Endothelial cell (in vitro differentiated cells): ENCODE results near the gene TM4SF20. TPM values are rescaled to one million over a fixed set of nuclear protein-coding genes. Genes with fewer than 3 reads are reported as not detected.

Experiments used
- DNase-seq: peaks from one replicate; pipeline ENCODE4 v3.0.0; 2021; ENCODE audit warnings: low spot score
- H3K27ac Mint-ChIP-seq: one replicate; pipeline ENCODE4 v1.8.0; 2021; ENCODE audit warnings: mixed read lengths, inconsistent platforms; ENCODE audit not compliant: unreplicated experiment
- H3K27me3 Mint-ChIP-seq: one replicate; pipeline ENCODE4 v1.8.0; 2021; ENCODE audit warnings: mild to moderate bottlenecking, moderate library complexity, mixed read lengths, inconsistent platforms; ENCODE audit not compliant: unreplicated experiment
- H3K36me3 Mint-ChIP-seq: one replicate; pipeline ENCODE4 v1.8.0; 2021; ENCODE audit warnings: mild to moderate bottlenecking, low read depth, mixed read lengths, inconsistent platforms; ENCODE audit not compliant: unreplicated experiment
- H3K4me1 Mint-ChIP-seq: one replicate; pipeline ENCODE4 v1.8.0; 2021; ENCODE audit warnings: mild to moderate bottlenecking, mixed read lengths, inconsistent platforms; ENCODE audit not compliant: unreplicated experiment
- H3K4me3 Mint-ChIP-seq: one replicate; pipeline ENCODE4 v1.8.0; 2021; ENCODE audit warnings: mild to moderate bottlenecking, mixed read lengths, inconsistent platforms; ENCODE audit not compliant: unreplicated experiment
- H3K9me3 Mint-ChIP-seq: one replicate; pipeline ENCODE4 v1.8.0; 2021; ENCODE audit warnings: mixed read lengths, inconsistent platforms; ENCODE audit not compliant: unreplicated experiment
- total RNA-seq: library from RNA; stranded (reverse); fragmentation: NEBNext Ultra II Directional; extraction: Animal tissue kit (Norgen Biotek cat#: 25700); gene quantifications from one replicate; pipeline ENCODE4 v1.2.1, GENCODE V29; 2021; ENCODE audit not compliant: unreplicated experiment
- TF ChIP-seq, protein P1 (sequence below): fragments of 200-600 bp; sonication (generic); IDR thresholded peaks from one replicate; pipeline ENCODE4 v1.5.0; 2021; ENCODE audit warnings: antibody characterized with exemption; ENCODE audit not compliant: unreplicated experiment

The TM4SF20 gene
- total RNA-seq, 1 donor from 2014 or later, result not detected

DNA sequence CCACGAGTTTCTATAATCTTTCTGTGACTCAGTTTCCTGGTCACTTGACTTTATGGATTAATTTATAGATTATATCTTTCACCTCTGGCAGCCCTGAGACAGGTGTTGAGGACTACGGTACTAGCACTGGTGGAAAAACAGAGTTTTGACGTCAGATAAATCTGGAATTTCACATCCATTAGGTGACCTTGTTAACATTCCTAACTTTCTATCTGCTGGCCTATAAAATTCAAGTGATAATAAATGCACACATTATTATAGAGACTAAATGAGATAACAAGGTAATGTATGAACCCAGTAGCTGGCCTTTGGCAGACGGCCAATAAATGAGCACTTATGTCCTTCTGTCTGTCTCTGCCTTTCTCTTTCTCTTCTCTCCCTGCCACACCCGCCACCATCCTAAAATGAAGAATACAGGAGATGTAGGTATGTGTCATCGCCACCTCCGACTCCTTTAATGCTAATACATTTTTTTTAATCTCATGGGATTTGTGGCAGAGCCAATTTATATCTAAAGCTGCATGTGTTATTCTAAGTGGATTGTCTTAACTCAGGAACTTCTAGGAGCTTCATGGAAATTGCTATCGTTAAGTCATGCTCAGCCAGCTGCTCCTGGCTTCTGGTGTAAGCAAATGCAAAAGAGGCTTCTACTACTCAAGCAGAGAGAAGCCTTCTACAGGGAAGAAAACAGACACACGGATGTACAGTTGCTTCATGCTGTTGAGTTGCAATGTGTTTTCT lies 2.3 kb downstream of the TM4SF20 start:
- Mint-ChIP-seq H3K9me3 (no peaks in the 10 kb centered on the region), H3K27me3 (no peaks in the 10 kb centered on the region), H3K4me3 (no peak overlapping the region), H3K4me1 (no peaks in the 10 kb centered on the region), H3K36me3 (no peaks in the 10 kb centered on the region), H3K27ac (no peak overlapping the region)
- TF ChIP-seq, protein P1, sequence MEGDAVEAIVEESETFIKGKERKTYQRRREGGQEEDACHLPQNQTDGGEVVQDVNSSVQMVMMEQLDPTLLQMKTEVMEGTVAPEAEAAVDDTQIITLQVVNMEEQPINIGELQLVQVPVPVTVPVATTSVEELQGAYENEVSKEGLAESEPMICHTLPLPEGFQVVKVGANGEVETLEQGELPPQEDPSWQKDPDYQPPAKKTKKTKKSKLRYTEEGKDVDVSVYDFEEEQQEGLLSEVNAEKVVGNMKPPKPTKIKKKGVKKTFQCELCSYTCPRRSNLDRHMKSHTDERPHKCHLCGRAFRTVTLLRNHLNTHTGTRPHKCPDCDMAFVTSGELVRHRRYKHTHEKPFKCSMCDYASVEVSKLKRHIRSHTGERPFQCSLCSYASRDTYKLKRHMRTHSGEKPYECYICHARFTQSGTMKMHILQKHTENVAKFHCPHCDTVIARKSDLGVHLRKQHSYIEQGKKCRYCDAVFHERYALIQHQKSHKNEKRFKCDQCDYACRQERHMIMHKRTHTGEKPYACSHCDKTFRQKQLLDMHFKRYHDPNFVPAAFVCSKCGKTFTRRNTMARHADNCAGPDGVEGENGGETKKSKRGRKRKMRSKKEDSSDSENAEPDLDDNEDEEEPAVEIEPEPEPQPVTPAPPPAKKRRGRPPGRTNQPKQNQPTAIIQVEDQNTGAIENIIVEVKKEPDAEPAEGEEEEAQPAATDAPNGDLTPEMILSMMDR, result no peak
- DNase-seq, result no peak

DNA sequence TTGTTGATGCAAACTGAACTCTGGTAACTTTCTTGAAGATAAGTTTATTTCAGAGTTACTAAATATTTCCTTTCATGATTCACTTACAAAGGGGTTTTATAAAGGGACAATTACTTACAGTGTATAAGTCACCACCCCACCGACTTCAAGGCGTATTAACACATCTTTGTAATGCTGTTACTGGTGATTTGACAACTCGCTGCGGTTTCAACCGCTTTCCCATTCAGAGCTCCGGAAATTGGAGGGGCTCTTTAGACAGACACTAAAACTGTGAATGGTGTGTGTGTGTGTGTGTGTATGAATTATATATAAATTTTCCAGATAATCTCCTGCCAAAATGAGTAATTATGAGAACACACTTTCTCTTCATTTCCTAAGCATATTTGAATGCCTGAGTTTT lies 4.9 kb downstream of the TM4SF20 start:
- H3K27me3 Mint-ChIP-seq, result no peaks in the 10 kb centered on the region
- no peaks in the 10 kb centered on the region for H3K9me3 Mint-ChIP-seq
- DNase-seq, result no peak
- no peaks in the 10 kb centered on the region for H3K4me1 Mint-ChIP-seq
- TF ChIP-seq, protein P1, result no peak
- H3K27ac Mint-ChIP-seq, result no peak overlapping the region
- H3K36me3 Mint-ChIP-seq, result no peaks in the 10 kb centered on the region
- no peak overlapping the region for H3K4me3 Mint-ChIP-seq

- Mint-ChIP-seq H3K4me1 (no peaks in the 10 kb centered on the region), H3K27me3 (no peaks in the 10 kb centered on the region), H3K36me3 (no peaks in the 10 kb centered on the region), H3K9me3 (no peaks in the 10 kb centered on the region), H3K4me3 (no peak overlapping the region), H3K27ac (no peak overlapping the region)
- DNase-seq, result no peak
- TF ChIP-seq, protein P1, result no peak
Observed at GRCh38 chr2:227373389-227373788, 5.7 kb downstream of the TM4SF20 start.

DNA sequence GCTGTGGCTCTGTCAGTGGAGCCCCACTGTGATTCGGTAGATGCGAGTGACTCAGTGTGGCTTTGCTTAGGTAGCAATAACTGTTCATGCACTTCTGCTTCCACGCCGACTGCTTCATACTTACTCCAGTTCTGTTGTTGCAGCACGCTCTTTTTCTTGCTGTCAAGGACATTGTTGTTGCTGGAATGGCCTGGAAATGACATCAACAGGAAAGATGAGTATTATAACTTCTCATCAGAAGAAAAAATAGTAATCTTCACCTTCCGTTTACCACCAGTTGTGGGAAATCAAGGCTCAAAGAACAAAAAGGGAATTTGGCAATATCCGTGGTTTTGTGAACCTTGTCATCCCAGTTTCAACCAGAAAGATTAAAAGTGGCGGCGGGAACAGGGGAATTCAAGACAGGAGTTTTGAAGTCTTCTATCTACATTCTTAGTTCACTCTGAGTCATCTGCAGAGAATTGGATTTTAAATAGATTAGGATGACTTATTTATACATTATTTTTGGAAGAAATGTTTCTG lies 8.3 kb downstream of the TM4SF20 start:
- no peak for DNase-seq
- Mint-ChIP-seq H3K4me1 (no peaks in the 10 kb centered on the region), H3K9me3 (no peaks in the 10 kb centered on the region), H3K36me3 (no peaks in the 10 kb centered on the region), H3K27ac (no peak overlapping the region), H3K27me3 (no peaks in the 10 kb centered on the region), H3K4me3 (no peak overlapping the region)
- TF ChIP-seq, protein P1, result no peak

DNA sequence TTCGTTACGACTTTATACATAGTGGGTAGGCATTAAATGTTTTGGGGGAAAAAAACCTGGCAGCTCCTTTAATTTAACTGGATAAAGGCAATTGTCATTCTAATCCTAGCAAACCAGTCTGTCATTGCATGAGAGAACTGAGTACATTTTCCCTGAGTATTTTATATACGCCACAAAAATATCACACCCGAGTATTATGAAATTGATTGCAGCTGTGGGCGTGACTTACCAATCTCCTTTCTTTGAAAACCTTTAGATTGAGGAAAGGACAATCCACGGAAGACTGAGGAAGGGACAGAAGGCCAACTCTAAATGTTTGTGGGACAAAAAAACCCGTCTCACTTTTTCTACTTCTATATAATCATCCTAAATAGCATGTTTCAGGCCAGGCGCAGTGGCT lies 9.0 kb downstream of the TM4SF20 start:
- Mint-ChIP-seq H3K27ac (no peak overlapping the region), H3K36me3 (no peaks in the 10 kb centered on the region), H3K4me1 (no peaks in the 10 kb centered on the region), H3K4me3 (no peak overlapping the region), H3K9me3 (no peaks in the 10 kb centered on the region), H3K27me3 (no peaks in the 10 kb centered on the region)
- DNase-seq, result no peak
- TF ChIP-seq, protein P1, result no peak
